CMK (cell line): Measurements from ENCODE around the gene PPP1R13B.
"Not testable (repeated sequence)": the region's sequence is repeated elsewhere in the genome, so short reads cannot be mapped to it uniquely, and the experiment has no call there.

ENCODE experiments used
- DNase-seq: peaks from one replicate; pipeline ENCODE4 v3.0.0-alpha.2; 2010; ENCODE audit warnings: low read depth

Gene PPP1R13B

GRCh38 chr14:103847451-103848174 lies at the start of gene PPP1R13B:
Gene PPP1R13B (minus strand): TSS chr14:103847575. CDS start chr14:103847307, 268 bp downstream.
- DNase-seq = peak; percentile 70

GRCh38 chr14:103896578-103896977 lies 49.2 kb upstream of the PPP1R13B start:
- DNase-seq = no peak

GRCh38 chr14:103894723-103895059 lies 47.3 kb upstream of the PPP1R13B start:
- DNase-seq = no peak

- no peak for DNase-seq
These were observed 46.8 kb upstream of the PPP1R13B start for GRCh38 chr14:103894034-103894722.

- no peak for DNase-seq
These were observed 44.9 kb upstream of the PPP1R13B start for GRCh38 chr14:103892247-103892646.

- DNase-seq = no peak
These were observed 44.4 kb upstream of the PPP1R13B start for GRCh38 chr14:103891667-103892215.

GRCh38 chr14:103890821-103891666 lies 43.7 kb upstream of the PPP1R13B start:
- DNase-seq = no peak

GRCh38 chr14:103890052-103890371 lies 42.6 kb upstream of the PPP1R13B start:
- no peak for DNase-seq

- no peak for DNase-seq
These were observed 42.1 kb upstream of the PPP1R13B start for GRCh38 chr14:103889313-103890051.

- not testable (repeated sequence) for DNase-seq
These were observed 41.6 kb upstream of the PPP1R13B start for GRCh38 chr14:103889002-103889312.

- no peak for DNase-seq
These were observed 40.3 kb upstream of the PPP1R13B start for GRCh38 chr14:103887557-103888115.

GRCh38 chr14:103887170-103887501 lies 39.8 kb upstream of the PPP1R13B start:
- no peak for DNase-seq

- DNase-seq = no peak
These were observed 39.2 kb upstream of the PPP1R13B start for GRCh38 chr14:103886304-103887169.

- no peak for DNase-seq
These were observed 38.1 kb upstream of the PPP1R13B start for GRCh38 chr14:103885509-103885932.

- no peak for DNase-seq
These were observed 37.5 kb upstream of the PPP1R13B start for GRCh38 chr14:103884854-103885253.

GRCh38 chr14:103883263-103883523 lies 35.8 kb upstream of the PPP1R13B start:
- DNase-seq = no peak

- no peak for DNase-seq
These were observed 35.3 kb upstream of the PPP1R13B start for GRCh38 chr14:103882503-103883262.

GRCh38 chr14:103881268-103882201 lies 34.2 kb upstream of the PPP1R13B start:
- DNase-seq = no peak
